Suprapubic skin (tissue), 4 donors: ENCODE data around the gene DDI2. TPM values are rescaled to one million over a fixed set of nuclear protein-coding genes. Genes with fewer than 3 reads are reported as not detected.
"Not testable (repeated sequence)": the region's sequence is repeated elsewhere in the genome, so short reads cannot be mapped to it uniquely, and the experiment has no call there.

Experiments used
- DNase-seq, 2 donors: peaks; one replicate each; pipeline ENCODE4 v3.0.0-alpha.2; 2019; ENCODE audit warnings: low spot score in 2 of 2
- H3K27ac ChIP-seq: fragments of 200-600 bp; sonication (generic); one replicate; pipeline ENCODE4 v1.5.1; 2019
- H3K27me3 ChIP-seq: fragments of 200-600 bp; sonication (generic); one replicate; pipeline ENCODE4 v1.5.1; 2019
- H3K36me3 ChIP-seq: fragments of 200-600 bp; sonication (generic); one replicate; pipeline ENCODE4 v1.5.1; 2019
- H3K4me1 ChIP-seq: fragments of 200-600 bp; sonication (generic); one replicate; pipeline ENCODE4 v1.5.1; 2019
- H3K4me3 ChIP-seq: fragments of 200-600 bp; sonication (generic); one replicate; pipeline ENCODE4 v1.5.1; 2019; ENCODE audit warnings: mild to moderate bottlenecking
- H3K9me3 ChIP-seq: fragments of 200-600 bp; sonication (generic); one replicate; pipeline ENCODE4 v1.5.1; 2019
- EP300 ChIP-seq: sonication (generic); formaldehyde crosslinking; IDR thresholded peaks from one replicate; pipeline ENCODE4 v1.6.1; 2017; ENCODE audit warnings: antibody characterized with exemption
- POLR2A ChIP-seq, 2 donors: fragments of 450-650 bp; IDR thresholded peaks; one replicate each; pipeline ENCODE4 v1.6.1; 2017; ENCODE audit warnings: antibody characterized with exemption in 2 of 2, mild to moderate bottlenecking in 2 of 2, moderate library complexity in 2 of 2
- POLR2AphosphoS5 ChIP-seq, 3 donors: sonication (generic); formaldehyde crosslinking; IDR thresholded peaks; one replicate each; pipeline ENCODE4 v1.6.1; 2017; ENCODE audit warnings: antibody characterized with exemption in 3 of 3
- WGBS: methylation state at CpG from one replicate; pipeline ENCODE4 v1.1.5; 2018; 5-methylcytosine and 5-hydroxymethylcytosine counted together
- total RNA-seq, 4 donors: library from RNA; depleted of rRNA; stranded (reverse); fragments of >200 nt; gene quantifications; one replicate each; pipeline ENCODE4 v1.1.0, GENCODE V29; 2016
- TF ChIP-seq, protein P1 (sequence below), 2 donors: fragments of 200-600 bp in 1 of 2; fragments of 450-650 bp in 1 of 2; sonication (generic) in 1 of 2; IDR thresholded peaks; one replicate each; pipeline ENCODE4 v1.5.1; 2016 to 2019; ENCODE audit warnings: antibody characterized with exemption in 2 of 2, mild to moderate bottlenecking in 1 of 2, moderate library complexity in 1 of 2

The DDI2 gene
- total RNA-seq, 4 donors from 2014 or later, result 33.2 to 90.0 (median 39.9) TPM

DNA sequence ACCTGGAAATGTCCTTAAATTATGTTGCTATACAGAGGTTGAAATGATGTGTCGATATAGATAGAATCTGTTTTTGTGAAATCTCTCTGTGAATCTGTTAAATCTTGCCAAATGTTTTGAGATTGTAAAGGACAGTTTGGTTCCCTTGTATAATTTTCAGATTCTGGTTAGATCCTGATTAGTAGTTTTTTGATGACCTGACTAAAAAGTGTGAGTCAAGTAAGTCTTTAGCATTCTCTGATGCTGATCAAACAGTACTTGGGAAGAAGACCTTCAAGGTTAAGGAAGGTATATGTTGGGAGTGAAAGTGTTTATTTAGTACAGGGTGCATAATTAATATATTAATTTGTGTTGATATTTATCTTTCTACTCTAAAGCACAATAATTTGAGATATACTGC is 32.7 kb downstream of the DDI2 start:
- H3K27ac ChIP-seq, result no peak overlapping the region
- DNase-seq, result no peak
- no peaks in the 10 kb centered on the region for H3K4me1 ChIP-seq
- peaks cover 76% of the 10 kb centered on the region for H3K36me3 ChIP-seq
- 88% methylated on average over 1 of the region's 1 CpG for WGBS
- TF ChIP-seq EP300 (no peak), POLR2AphosphoS5 (IDR thresholded peaks at IDR 0.05) (no peak), POLR2A (IDR thresholded peaks at IDR 0.05) (no peak)
- TF ChIP-seq, protein P1, sequence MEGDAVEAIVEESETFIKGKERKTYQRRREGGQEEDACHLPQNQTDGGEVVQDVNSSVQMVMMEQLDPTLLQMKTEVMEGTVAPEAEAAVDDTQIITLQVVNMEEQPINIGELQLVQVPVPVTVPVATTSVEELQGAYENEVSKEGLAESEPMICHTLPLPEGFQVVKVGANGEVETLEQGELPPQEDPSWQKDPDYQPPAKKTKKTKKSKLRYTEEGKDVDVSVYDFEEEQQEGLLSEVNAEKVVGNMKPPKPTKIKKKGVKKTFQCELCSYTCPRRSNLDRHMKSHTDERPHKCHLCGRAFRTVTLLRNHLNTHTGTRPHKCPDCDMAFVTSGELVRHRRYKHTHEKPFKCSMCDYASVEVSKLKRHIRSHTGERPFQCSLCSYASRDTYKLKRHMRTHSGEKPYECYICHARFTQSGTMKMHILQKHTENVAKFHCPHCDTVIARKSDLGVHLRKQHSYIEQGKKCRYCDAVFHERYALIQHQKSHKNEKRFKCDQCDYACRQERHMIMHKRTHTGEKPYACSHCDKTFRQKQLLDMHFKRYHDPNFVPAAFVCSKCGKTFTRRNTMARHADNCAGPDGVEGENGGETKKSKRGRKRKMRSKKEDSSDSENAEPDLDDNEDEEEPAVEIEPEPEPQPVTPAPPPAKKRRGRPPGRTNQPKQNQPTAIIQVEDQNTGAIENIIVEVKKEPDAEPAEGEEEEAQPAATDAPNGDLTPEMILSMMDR (IDR thresholded peaks at IDR 0.05), result no peak
- H3K27me3 ChIP-seq, result no peaks in the 10 kb centered on the region
- no peak overlapping the region for H3K4me3 ChIP-seq
- no peaks in the 10 kb centered on the region for H3K9me3 ChIP-seq

DNA sequence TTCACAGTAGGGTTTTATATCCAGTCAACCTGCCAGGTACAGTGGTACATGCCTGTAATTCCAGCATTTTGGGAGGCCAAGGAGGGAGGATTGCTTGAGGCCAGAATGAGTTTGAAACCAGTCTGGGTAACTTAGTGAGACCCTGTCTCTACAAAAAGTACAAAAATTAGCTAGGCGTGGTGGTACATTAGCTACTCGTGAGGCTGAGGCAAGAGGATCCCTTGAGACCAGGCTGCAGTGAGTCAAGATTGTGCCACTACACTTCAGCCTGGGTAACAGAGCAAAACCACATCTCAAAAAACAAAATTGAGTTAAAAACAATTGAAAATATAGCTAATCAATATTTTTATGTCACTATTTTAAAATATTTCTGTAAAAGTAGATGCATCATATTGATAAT is 33.2 kb downstream of the DDI2 start:
- Histone ChIP-seq H3K27ac (no peak overlapping the region), H3K27me3 (no peaks in the 10 kb centered on the region), H3K4me3 (no peak overlapping the region), H3K4me1 (no peaks in the 10 kb centered on the region), H3K9me3 (no peaks in the 10 kb centered on the region), H3K36me3 (peaks cover 76% of the 10 kb centered on the region)
- 93% methylated on average over 2 of the region's 2 CpGs for WGBS
- TF ChIP-seq POLR2AphosphoS5 (IDR thresholded peaks at IDR 0.05), result no peak
- TF ChIP-seq POLR2A (IDR thresholded peaks at IDR 0.05), result no peak
- TF ChIP-seq, protein P1 (IDR thresholded peaks at IDR 0.05), result no peak
- TF ChIP-seq EP300, result no peak
- DNase-seq, result no peak

DNA sequence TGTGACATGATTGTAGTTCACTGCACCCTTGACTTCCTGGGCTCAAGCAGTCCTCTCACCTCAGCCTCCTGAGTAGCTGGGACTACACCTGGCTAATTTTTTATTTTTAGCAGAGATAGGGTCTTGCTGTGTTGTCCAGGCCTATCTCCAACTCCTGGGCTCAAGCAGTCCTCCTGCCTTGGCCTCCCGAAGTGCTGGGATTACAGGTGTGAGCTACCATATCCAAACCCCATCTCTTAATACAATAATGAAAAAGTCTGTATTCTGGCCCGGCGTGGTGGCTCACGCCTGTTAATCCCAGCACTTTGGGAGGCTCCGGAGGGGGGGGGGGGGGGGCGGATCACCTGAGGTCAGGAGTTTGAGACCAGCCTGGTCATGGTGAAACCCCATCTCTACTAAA is 34.9 kb downstream of the DDI2 start:
- H3K27me3 ChIP-seq, H3K9me3 ChIP-seq, H3K4me1 ChIP-seq, H3K4me3 ChIP-seq, DNase-seq, H3K27ac ChIP-seq: not testable (repeated sequence)
- peaks cover 80% of the 10 kb centered on the region for H3K36me3 ChIP-seq
- 98% methylated on average over 5 of the region's 6 CpGs for WGBS

DNA sequence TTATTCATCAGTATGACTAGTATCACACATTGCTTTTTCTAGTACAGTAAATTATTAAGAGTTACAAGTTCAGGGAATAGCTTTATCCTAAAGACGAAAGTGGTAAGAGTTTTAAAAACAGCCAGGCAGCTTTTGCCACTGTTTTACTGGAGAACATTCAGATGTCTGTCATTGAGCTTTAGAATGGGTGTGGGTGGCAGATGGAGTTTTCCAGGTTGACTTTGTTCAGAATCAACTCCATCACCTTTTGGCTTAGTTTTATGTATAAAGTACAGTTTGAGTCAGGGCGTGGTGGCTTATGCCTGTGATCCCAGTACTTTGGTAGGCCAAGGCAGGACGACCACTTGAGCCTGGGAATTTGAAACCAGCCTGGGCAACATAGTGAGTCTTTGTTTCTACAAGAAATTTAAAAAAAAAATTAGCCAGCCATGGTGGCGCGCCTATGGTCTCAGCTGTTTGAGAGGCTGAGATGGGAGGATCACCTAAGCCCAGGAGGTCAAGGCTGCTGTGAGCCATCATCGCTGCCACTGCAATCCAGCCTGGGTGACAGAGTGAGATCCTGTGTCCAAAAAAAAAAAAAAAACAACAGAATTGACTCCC is 36.9 kb downstream of the DDI2 start:
- Histone ChIP-seq H3K4me3 (no peak overlapping the region), H3K27me3 (no peaks in the 10 kb centered on the region), H3K36me3 (peaks cover 92% of the 10 kb centered on the region), H3K4me1 (no peaks in the 10 kb centered on the region), H3K27ac (no peak overlapping the region), H3K9me3 (no peaks in the 10 kb centered on the region)
- TF ChIP-seq POLR2AphosphoS5 (IDR thresholded peaks at IDR 0.05) (no peak), POLR2A (IDR thresholded peaks at IDR 0.05) (no peak), EP300 (no peak)
- TF ChIP-seq, protein P1 (IDR thresholded peaks at IDR 0.05), result no peak
- 92% methylated on average over 6 of the region's 6 CpGs for WGBS
- DNase-seq, result no peak

DNA sequence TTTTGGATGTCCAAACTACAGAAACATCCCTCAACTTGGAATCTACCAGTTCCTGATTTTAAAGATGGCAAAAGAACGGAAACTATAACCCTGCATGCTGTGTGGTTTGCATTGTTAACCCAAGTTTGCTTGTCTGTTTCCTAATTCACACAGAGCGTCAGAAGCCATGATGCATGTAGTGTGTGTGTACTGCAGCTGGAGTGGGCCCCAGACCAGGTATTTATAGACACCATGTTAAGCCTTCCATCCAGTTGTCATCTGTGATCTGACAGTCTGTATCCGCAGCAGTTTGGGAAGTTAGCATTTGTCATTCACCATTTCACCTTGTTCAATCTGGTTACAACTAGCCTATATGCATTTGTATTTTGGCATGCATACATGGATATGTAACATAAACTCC is 39.2 kb downstream of the DDI2 start:
- Histone ChIP-seq H3K4me3 (no peak overlapping the region), H3K9me3 (no peaks in the 10 kb centered on the region), H3K4me1 (no peaks in the 10 kb centered on the region), H3K36me3 (peaks cover 95% of the 10 kb centered on the region), H3K27ac (no peak overlapping the region), H3K27me3 (no peaks in the 10 kb centered on the region)
- WGBS, result 98% methylated on average over 3 of the region's 3 CpGs
- no peak for TF ChIP-seq EP300
- TF ChIP-seq, protein P1 (IDR thresholded peaks at IDR 0.05), result no peak
- no peak for TF ChIP-seq POLR2A (IDR thresholded peaks at IDR 0.05)
- no peak for TF ChIP-seq POLR2AphosphoS5 (IDR thresholded peaks at IDR 0.05)
- DNase-seq, result no peak

DNA sequence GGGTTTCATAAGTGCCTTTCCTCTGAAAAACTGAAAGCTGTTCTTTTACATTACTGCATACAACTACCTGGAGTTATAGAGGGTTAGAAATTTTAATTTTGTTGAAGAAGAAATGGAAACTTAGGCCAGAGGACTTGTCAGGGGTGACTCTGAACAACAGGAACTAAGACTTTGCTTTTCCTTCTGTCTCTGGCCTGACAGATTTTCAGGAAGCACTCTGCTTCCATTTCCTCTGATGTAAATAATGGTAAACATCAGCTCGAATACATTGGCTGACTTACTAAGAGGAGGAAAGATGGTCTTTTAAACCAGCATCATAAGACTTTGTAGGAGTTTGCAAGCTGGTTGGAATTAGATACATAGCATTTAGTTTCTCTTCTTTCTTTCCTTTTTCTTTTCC is 39.8 kb downstream of the DDI2 start:
- DNase-seq, result no peak
- H3K36me3 ChIP-seq, result peaks cover 95% of the 10 kb centered on the region

More for the DNA sequence above, 39.8 kb downstream of the DDI2 start:
- Histone ChIP-seq H3K27ac (no peak overlapping the region), H3K4me3 (no peak overlapping the region), H3K9me3 (no peaks in the 10 kb centered on the region), H3K4me1 (no peaks in the 10 kb centered on the region), H3K27me3 (no peaks in the 10 kb centered on the region)
- 70% methylated on average over 1 of the region's 1 CpG for WGBS
- TF ChIP-seq, protein P1 (IDR thresholded peaks at IDR 0.05), result no peak
- TF ChIP-seq EP300 (no peak), POLR2A (IDR thresholded peaks at IDR 0.05) (no peak), POLR2AphosphoS5 (IDR thresholded peaks at IDR 0.05) (no peak)
